OCI-LY1 (cell line): ENCODE data around the gene GNAT3.

Experiments used
- EZH2 ChIP-seq: fragments of 200-600 bp; sonication (generic), shearing (Covaris generic); IDR thresholded peaks from 2 replicates; pipeline ENCODE4 v1.8.0; 2017; ENCODE audit warnings: borderline replicate concordance, mixed run types, mild to moderate bottlenecking, antibody characterized with exemption, low read length, moderate library complexity, mixed read lengths
- TF ChIP-seq, protein P1 (sequence below): fragments of 200-600 bp; sonication (generic), shearing (Covaris generic); IDR thresholded peaks from 2 replicates; pipeline ENCODE4 v1.5.1; 2017; ENCODE audit warnings: mild to moderate bottlenecking, antibody characterized with exemption, low read length, moderate library complexity, mixed read lengths

DNA sequence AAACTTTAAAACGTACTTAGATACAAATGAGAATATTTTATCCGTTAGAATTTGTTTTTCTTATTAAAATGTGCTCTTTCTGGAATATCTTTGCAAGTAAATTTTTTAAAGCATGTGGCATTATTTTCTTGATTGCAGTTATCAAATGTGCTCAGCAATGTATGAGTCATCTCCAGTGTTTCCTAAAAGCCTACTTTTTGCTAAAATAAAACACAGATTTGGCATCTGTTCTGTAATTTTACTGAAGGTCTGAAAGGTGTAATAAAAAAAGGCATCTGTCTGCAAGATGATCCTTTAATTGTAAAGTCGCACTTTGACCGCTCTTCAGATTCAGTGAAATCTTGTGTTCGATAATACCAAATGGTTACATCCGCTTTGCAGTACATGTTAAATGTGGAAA lies 3.4 kb downstream of the GNAT3 start:
- TF ChIP-seq, protein P1, sequence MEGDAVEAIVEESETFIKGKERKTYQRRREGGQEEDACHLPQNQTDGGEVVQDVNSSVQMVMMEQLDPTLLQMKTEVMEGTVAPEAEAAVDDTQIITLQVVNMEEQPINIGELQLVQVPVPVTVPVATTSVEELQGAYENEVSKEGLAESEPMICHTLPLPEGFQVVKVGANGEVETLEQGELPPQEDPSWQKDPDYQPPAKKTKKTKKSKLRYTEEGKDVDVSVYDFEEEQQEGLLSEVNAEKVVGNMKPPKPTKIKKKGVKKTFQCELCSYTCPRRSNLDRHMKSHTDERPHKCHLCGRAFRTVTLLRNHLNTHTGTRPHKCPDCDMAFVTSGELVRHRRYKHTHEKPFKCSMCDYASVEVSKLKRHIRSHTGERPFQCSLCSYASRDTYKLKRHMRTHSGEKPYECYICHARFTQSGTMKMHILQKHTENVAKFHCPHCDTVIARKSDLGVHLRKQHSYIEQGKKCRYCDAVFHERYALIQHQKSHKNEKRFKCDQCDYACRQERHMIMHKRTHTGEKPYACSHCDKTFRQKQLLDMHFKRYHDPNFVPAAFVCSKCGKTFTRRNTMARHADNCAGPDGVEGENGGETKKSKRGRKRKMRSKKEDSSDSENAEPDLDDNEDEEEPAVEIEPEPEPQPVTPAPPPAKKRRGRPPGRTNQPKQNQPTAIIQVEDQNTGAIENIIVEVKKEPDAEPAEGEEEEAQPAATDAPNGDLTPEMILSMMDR, result no peak
- no peak for TF ChIP-seq EZH2
